Measurements from ENCODE around the gene STX18. TPM values are rescaled to one million over a fixed set of nuclear protein-coding genes. Genes with fewer than 3 reads are reported as not detected.

STX18 gene
- total RNA-seq, 4 donors from 2014 or later, result 17.8 to 25.4 (median 23.4) TPM

DNA sequence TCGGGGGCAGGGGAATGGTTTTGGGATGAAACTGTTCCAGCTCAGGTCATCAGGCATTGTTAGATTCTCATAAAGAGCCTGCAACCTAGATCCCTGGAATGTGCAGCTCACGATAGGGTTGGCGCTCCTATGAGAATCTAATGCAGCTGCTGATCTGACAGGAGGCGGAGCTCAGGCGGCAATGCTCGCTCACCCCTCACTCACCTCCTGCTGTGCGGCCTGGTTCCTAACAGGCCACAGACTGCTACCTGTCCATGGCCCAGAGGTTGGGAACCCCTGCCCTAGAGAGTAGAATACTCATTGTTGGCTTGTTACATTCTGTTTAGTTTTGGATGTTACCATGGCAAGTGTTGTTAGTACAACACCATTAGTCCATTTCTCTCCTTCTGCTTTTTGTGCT, 40.8 kb upstream of the STX18 start:
- TF ChIP-seq, protein P1, sequence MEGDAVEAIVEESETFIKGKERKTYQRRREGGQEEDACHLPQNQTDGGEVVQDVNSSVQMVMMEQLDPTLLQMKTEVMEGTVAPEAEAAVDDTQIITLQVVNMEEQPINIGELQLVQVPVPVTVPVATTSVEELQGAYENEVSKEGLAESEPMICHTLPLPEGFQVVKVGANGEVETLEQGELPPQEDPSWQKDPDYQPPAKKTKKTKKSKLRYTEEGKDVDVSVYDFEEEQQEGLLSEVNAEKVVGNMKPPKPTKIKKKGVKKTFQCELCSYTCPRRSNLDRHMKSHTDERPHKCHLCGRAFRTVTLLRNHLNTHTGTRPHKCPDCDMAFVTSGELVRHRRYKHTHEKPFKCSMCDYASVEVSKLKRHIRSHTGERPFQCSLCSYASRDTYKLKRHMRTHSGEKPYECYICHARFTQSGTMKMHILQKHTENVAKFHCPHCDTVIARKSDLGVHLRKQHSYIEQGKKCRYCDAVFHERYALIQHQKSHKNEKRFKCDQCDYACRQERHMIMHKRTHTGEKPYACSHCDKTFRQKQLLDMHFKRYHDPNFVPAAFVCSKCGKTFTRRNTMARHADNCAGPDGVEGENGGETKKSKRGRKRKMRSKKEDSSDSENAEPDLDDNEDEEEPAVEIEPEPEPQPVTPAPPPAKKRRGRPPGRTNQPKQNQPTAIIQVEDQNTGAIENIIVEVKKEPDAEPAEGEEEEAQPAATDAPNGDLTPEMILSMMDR (IDR thresholded peaks at IDR 0.05), result no peak
- TF ChIP-seq POLR2A (IDR thresholded peaks at IDR 0.05), result no peak
- TF ChIP-seq EP300 (IDR thresholded peaks at IDR 0.05), result no peak
- TF ChIP-seq POLR2AphosphoS5 (IDR thresholded peaks at IDR 0.05), result no peak
- ATAC-seq, result no peak
- WGBS, 2 donors (ENCODE audit: low coverage in 1 of 2), result 50 to 92% methylated on average over 1 to 2 of the region's 7 CpGs
- Histone ChIP-seq H3K9me3 (no peaks in the 10 kb centered on the region), H3K27ac (no peak overlapping the region), H3K27me3 (no peaks in the 10 kb centered on the region), H3K4me3 (no peak overlapping the region), H3K36me3 (peaks cover 0 to 3% of the 10 kb centered on the region in 2 donors), H3K4me1 (no peaks in the 10 kb centered on the region)

DNA sequence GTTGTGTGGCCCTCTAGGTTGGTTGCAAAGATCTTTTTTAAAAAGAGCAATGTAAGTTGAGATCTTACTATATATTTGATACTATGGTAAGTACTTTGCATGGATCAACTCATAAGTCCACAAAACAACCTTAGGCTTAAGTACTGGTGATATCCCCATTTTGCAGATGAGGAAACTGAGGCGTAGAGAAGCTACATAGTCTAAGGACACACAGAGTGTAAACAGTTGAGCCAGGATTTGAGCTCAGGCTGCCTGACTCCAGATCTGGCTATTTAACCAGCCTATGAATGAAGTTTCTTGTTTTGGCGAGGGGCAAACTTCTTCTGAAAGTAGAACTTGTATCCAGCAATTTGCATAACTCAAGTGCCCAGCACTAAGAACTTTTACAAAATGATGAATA, 38.6 kb upstream of the STX18 start:
- no peak for ATAC-seq
- Histone ChIP-seq H3K27ac (no peak overlapping the region), H3K4me1 (peaks cover 0 to 2% (median 0%) of the 10 kb centered on the region in 3 donors), H3K36me3 (no peaks in the 10 kb centered on the region), H3K4me3 (no peak overlapping the region), H3K27me3 (no peaks in the 10 kb centered on the region), H3K9me3 (no peaks in the 10 kb centered on the region)
- 75 to 100% methylated on average over 1 to 2 of the region's 2 CpGs for WGBS, 2 donors (ENCODE audit: low coverage in 1 of 2)
- TF ChIP-seq POLR2AphosphoS5 (IDR thresholded peaks at IDR 0.05) (no peak), POLR2A (IDR thresholded peaks at IDR 0.05) (no peak), EP300 (IDR thresholded peaks at IDR 0.05) (no peak)
- TF ChIP-seq, protein P1 (IDR thresholded peaks at IDR 0.05), result no peak

DNA sequence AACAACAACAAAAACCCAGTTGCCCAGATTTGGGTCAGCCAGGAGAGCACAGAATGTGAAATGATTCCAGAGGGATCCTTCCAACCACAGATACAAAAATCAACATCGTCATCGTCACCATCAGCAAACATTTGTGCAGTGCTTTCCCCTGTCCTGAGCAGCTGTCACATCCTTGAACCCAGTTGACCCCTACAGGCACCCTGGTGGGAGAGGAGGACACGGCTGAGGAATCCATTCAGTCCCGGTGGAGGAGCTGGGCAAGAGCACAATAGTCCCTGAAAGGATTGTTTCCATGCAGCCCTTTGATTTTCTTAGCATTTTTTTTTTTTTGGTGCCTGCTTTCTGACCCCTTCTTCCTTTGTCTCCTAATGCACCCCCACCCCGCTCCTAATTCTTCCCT, 37.1 kb upstream of the STX18 start:
- Histone ChIP-seq H3K27ac (no peak overlapping the region), H3K36me3 (no peaks in the 10 kb centered on the region), H3K4me3 (no peak overlapping the region), H3K27me3 (no peaks in the 10 kb centered on the region), H3K4me1 (peaks cover 0 to 4% (median 0%) of the 10 kb centered on the region in 3 donors), H3K9me3 (no peaks in the 10 kb centered on the region)
- no peak for ATAC-seq
- 71 to 74% methylated on average over 4 to 5 of the region's 5 CpGs for WGBS, 2 donors (ENCODE audit: low coverage in 1 of 2)
- no peak for TF ChIP-seq EP300 (IDR thresholded peaks at IDR 0.05)
- no peak for TF ChIP-seq POLR2A (IDR thresholded peaks at IDR 0.05)
- no peak for TF ChIP-seq POLR2AphosphoS5 (IDR thresholded peaks at IDR 0.05)
- TF ChIP-seq, protein P1 (IDR thresholded peaks at IDR 0.05), result no peak

DNA sequence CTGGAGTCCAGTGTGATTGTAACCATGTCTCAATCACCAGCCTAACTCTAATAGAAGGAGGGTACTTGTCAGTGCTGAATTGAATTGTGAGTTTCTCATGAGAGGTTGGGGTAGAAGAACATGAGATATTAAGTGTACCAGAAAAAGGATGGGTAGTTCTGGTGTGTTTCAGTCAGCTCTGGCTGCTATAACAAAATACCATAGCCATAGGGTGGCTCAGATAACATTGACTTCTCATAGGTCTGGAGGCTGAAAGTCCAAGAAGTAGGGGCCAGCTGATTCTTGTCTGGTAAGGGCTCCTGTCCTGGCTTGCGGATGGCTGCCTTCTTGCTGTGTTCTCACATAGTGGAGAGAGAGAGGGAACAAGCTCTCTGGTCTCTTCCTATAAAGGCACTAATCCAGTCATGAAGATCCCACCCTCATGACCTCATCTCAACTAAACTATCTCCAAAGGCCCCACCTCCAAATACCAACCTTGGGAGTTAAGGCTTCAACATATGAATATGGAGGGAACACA, 35.6 kb upstream of the STX18 start:
- Histone ChIP-seq H3K4me3 (no peak overlapping the region), H3K9me3 (no peaks in the 10 kb centered on the region), H3K4me1 (peaks cover 0 to 4% (median 0%) of the 10 kb centered on the region in 3 donors), H3K27ac (no peak overlapping the region), H3K27me3 (no peaks in the 10 kb centered on the region), H3K36me3 (no peaks in the 10 kb centered on the region)
- WGBS, 2 donors (ENCODE audit: low coverage in 1 of 2), result 83% methylated on average over 1 of the region's 1 CpG; no CpG with 5 or more reads in 1 of the 2 donors
- TF ChIP-seq, protein P1 (IDR thresholded peaks at IDR 0.05), result no peak
- TF ChIP-seq POLR2AphosphoS5 (IDR thresholded peaks at IDR 0.05), result no peak
- ATAC-seq, result no peak
